GM12891 (cell line): ENCODE measurements around the gene MOGAT1.

Experiments
- DNase-seq: peaks from one replicate; pipeline ENCODE4 v3.0.0; 2011; ENCODE audit warnings: low spot score; ENCODE audit not compliant: insufficient read length
- FAIRE-seq: peaks from 2 replicates; lab custom pipeline; 2011; peaks lifted over from hg19 to GRCh38; lab: Jason Lieb, UNC
- PAX5 ChIP-seq: IDR thresholded peaks from 2 replicates; pipeline ENCODE4 v1.6.1; 2011; ENCODE audit warnings: low read length, moderate library complexity, mild to moderate bottlenecking; ENCODE audit not compliant: insufficient read depth, severe bottlenecking
- POLR2A ChIP-seq: IDR thresholded peaks from 2 replicates; pipeline ENCODE4 v1.6.1; 2011; ENCODE audit warnings: low read depth, low read length, control low read depth
- POLR2AphosphoS5 ChIP-seq: IDR thresholded peaks from 2 replicates; pipeline ENCODE4 v1.6.1; 2011; ENCODE audit warnings: low read depth, low read length, control low read depth
- POU2F2 ChIP-seq: IDR thresholded peaks from 2 replicates; pipeline ENCODE4 v1.6.1; 2011; ENCODE audit warnings: low read depth, mild to moderate bottlenecking, control low read depth, low read length, moderate library complexity
- SPI1 ChIP-seq: IDR thresholded peaks from 2 replicates; pipeline ENCODE4 v1.6.1; 2011; ENCODE audit warnings: low read depth, low read length, control low read depth
- TAF1 ChIP-seq: IDR thresholded peaks from 2 replicates; pipeline ENCODE4 v1.6.1; 2011; ENCODE audit warnings: low read depth, low read length, control low read depth

Gene MOGAT1

DNA sequence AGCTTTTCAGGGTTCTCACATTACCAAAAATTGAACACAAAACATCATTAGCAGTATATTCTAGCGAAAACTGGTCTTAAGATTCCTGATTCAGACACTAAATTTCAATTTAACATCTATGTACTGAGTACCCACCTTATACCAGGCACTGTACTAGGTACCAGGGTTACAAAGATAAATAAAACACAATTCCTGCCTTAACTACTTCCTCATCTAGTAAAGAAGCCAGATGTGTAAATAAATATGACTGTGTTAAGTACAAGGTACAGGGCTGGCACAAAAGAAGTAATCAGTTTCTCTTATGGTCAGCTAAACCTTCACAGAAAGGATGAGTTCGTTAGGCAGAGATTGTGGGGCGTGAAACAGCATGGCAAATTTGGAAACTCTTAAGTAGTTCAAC is 21.7 kb upstream of the MOGAT1 start:
- TF ChIP-seq TAF1 (no peak), SPI1 (no peak), POU2F2 (no peak), POLR2A (no peak), PAX5 (no peak), POLR2AphosphoS5 (no peak)
- FAIRE-seq (no peak), DNase-seq (no peak)

- TF ChIP-seq POLR2A (no peak), POLR2AphosphoS5 (no peak), TAF1 (no peak), POU2F2 (no peak), SPI1 (no peak), PAX5 (no peak)
- no peak for FAIRE-seq
- no peak for DNase-seq
Observed at GRCh38 chr2:222651718-222652418, 19.6 kb upstream of the MOGAT1 start.

- no peak for DNase-seq
- FAIRE-seq = no peak
- TF ChIP-seq SPI1 = no peak
- TF ChIP-seq TAF1 = no peak
- TF ChIP-seq POLR2AphosphoS5 = no peak
Observed at GRCh38 chr2:222652491-222653255, 18.8 kb upstream of the MOGAT1 start.

DNA sequence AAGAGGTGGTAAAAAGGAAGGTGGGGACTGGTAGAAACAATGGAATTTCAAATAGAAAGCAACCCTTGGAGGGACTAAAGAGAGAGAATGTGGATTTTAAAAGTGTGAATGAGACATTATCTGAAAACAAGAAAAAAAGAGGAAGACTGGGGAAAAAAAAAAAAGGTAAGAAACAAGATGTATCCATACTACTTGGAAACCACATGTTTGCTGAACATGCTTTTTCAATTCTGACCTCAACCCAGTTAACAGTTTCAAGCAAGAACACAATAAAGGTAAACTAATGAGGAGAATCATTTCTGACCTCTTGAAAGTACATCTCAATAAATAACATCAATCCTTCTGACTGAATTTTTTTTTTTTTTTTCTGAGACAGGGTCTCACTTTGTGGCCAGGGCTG is 18.2 kb upstream of the MOGAT1 start:
- DNase-seq (no peak), FAIRE-seq (no peak)
- TF ChIP-seq POU2F2 (no peak), SPI1 (0 out of 2 replicates have a peak, but pooled peaks have one; percentile 5)

- peak; percentile 85 for TF ChIP-seq POLR2A
- 0 out of 2 replicates have a peak, but pooled peaks have one; percentile 73 for TF ChIP-seq POU2F2
- TF ChIP-seq TAF1 = peak; percentile 90
- peak; percentile 92 for TF ChIP-seq POLR2AphosphoS5
- TF ChIP-seq PAX5 = no peak
- peak; percentile 20; the same call in 1 of the 2 replicates for TF ChIP-seq SPI1
- peak; percentile 99 for FAIRE-seq
Observed at GRCh38 chr2:222655787-222656525, 15.5 kb upstream of the MOGAT1 start, which contains the start of gene FARSB. FARSB (minus strand) TSS chr2:222656092; CDS start chr2:222656073, 19 bp downstream.

DNA sequence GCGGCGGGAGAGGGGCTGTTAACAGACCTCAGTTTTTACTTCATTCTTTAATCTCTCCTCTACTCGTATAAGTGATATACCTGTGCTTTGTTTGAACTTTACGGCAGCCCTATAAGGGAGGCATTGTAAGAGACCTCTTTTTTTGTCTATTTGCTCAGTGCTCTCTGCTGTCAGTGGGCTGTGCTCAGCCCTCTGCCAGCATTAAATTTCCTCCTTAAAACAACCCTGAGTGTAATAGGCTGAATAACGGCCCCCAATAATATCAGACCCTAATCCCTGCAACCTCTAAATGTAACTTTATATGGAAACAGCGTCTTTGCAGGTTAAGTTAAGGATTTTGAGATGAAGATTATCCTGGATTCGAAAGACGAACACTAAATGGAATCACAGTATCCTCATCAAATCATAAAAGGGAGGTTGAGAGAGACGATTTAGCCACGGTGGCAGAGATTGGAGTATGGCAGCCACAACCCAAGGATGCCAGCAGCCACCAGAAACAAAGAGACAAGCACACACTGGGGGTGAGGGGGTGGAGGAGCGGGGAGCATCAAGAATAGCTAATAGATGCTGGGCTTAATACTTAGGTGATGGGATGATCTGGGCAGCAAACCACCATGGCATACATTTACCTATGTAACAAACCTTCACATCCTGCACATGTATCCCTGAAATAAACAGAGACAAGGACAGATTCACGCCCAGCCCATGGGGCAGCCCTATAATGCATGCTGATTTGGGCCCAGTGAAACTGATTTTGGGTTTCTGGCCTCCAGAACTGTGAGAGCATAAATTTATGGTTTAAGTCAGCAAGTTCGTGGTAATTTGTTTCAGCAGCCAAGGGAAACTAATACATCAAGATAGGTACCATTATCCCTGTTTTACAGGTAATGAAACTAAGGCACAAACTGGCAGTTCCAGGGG is 14.7 kb upstream of the MOGAT1 start:
- peak; percentile 75 for FAIRE-seq
- no peak for TF ChIP-seq POLR2A
- no peak for TF ChIP-seq TAF1
- TF ChIP-seq SPI1 = no peak
- no peak for TF ChIP-seq POLR2AphosphoS5
- DNase-seq = no peak

More at GRCh38 chr2:222655787-222656525, 15.5 kb upstream of the MOGAT1 start, which contains the start of gene FARSB:
- DNase-seq = peak; percentile 75

DNA sequence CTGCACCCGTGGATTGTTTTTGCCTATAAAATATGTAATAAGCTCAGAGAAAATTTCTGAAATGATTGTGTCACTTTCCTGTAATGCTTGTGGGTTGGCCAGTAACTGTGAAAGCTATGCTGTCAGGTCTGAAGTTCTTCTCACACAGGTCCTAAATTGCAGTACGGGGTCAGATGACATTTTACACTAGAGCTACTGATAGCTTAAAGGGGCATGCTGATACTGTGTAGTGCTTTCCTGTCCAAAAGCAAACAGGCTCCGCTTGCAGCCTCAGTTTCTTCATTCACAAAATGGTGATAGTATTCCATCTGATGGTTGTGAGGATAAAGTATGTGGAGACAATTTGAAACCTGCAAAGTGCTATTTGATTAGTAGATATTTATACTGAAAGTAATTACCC is 8.0 kb upstream of the MOGAT1 start:
- TF ChIP-seq TAF1 (no peak), POLR2A (no peak), POLR2AphosphoS5 (no peak), POU2F2 (no peak), SPI1 (no peak), PAX5 (no peak)
- FAIRE-seq = no peak

DNA sequence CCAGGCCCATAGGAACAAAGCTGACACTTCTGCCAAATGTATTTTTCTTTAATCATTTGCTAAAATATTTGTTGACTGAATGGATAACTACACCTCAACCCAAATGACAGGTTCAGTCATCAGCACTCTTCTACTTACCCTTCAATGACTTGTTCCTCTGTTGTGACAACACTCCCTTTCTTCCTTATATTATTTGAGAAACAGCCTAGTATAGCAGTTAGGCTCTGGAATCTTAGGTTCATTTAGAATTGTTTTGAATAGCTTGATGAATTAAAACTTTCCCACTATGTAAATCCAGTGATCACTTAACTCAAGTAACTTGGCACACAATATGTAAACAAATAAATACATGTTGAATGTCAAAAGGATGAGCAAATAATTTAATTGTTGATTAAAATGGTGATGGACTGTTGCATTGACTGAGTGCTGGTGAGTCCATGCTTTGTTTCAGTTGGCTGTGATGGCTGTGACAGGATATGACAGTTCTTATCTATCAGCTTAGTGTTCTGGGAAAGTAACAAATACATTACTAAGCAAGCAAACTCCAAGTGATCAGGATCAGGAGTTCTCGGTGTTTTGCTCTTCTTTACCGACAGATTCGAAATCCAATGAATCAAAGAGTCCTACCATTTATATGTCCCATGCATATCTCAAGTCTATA is 2.8 kb upstream of the MOGAT1 start:
- no peak for DNase-seq
- FAIRE-seq = no peak
- no peak for TF ChIP-seq POU2F2
- TF ChIP-seq POLR2A = no peak
- no peak for TF ChIP-seq TAF1
- no peak for TF ChIP-seq SPI1
- no peak for TF ChIP-seq PAX5
- TF ChIP-seq POLR2AphosphoS5 = no peak

More for the DNA sequence above, 8.0 kb upstream of the MOGAT1 start:
- no peak for DNase-seq
